ENCODE data around the gene CFDP1. TPM values are rescaled to one million over a fixed set of nuclear protein-coding genes. Genes with fewer than 3 reads are reported as not detected.
"Not testable (repeated sequence)": the region's sequence is repeated elsewhere in the genome, so short reads cannot be mapped to it uniquely, and the experiment has no call there.

Gene CFDP1
- total and polyA plus RNA-seq, 10 donors, result 56.1 to 222 (median 108) TPM

GRCh38 chr16:75471723-75472633 lies 38.7 kb upstream of the CFDP1 start:
- intact Hi-C loops (cut with DNase I; ENCODE audit: low total_unique reads), result loop anchor here (2.0 kb wide), 1 partner anchor 291 kb away; no protein-coding TSS in a partner anchor

GRCh38 chr16:75466760-75467159 lies 33.5 kb upstream of the CFDP1 start:
- no peak for TF ChIP-seq POLR2A (IDR thresholded peaks at IDR 0.05)

More at GRCh38 chr16:75471723-75472633, 38.7 kb upstream of the CFDP1 start:
- H3K9me3 ChIP-seq, result no peaks in the 10 kb centered on the region
- no peaks in the 10 kb centered on the region for H3K27me3 ChIP-seq (replicated peaks in 1 of 7)
- H3K36me3 ChIP-seq, result no peaks in the 10 kb centered on the region
- WGBS, 5 donors, result 14 to 22% (median 18%) methylated on average over 9 to 10 of the region's 10 CpGs
- H3K4me1 ChIP-seq, result peaks cover 0 to 15% (median 0%) of the 10 kb centered on the region in 6 donors
- peak; percentile 71 for DNase-seq
- TF ChIP-seq POLR2AphosphoS5 (IDR thresholded peaks at IDR 0.05), result no peak
- TF ChIP-seq, protein P1, sequence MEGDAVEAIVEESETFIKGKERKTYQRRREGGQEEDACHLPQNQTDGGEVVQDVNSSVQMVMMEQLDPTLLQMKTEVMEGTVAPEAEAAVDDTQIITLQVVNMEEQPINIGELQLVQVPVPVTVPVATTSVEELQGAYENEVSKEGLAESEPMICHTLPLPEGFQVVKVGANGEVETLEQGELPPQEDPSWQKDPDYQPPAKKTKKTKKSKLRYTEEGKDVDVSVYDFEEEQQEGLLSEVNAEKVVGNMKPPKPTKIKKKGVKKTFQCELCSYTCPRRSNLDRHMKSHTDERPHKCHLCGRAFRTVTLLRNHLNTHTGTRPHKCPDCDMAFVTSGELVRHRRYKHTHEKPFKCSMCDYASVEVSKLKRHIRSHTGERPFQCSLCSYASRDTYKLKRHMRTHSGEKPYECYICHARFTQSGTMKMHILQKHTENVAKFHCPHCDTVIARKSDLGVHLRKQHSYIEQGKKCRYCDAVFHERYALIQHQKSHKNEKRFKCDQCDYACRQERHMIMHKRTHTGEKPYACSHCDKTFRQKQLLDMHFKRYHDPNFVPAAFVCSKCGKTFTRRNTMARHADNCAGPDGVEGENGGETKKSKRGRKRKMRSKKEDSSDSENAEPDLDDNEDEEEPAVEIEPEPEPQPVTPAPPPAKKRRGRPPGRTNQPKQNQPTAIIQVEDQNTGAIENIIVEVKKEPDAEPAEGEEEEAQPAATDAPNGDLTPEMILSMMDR (IDR thresholded peaks at IDR 0.05 in 8 of 11, conservative IDR thresholded peaks at IDR 0.05 in 3 of 11), result peak; percentile 34 to 84 (median 70)
- no peak overlapping the region for H3K4me3 ChIP-seq
- no peak overlapping the region for H3K27ac ChIP-seq

DNA sequence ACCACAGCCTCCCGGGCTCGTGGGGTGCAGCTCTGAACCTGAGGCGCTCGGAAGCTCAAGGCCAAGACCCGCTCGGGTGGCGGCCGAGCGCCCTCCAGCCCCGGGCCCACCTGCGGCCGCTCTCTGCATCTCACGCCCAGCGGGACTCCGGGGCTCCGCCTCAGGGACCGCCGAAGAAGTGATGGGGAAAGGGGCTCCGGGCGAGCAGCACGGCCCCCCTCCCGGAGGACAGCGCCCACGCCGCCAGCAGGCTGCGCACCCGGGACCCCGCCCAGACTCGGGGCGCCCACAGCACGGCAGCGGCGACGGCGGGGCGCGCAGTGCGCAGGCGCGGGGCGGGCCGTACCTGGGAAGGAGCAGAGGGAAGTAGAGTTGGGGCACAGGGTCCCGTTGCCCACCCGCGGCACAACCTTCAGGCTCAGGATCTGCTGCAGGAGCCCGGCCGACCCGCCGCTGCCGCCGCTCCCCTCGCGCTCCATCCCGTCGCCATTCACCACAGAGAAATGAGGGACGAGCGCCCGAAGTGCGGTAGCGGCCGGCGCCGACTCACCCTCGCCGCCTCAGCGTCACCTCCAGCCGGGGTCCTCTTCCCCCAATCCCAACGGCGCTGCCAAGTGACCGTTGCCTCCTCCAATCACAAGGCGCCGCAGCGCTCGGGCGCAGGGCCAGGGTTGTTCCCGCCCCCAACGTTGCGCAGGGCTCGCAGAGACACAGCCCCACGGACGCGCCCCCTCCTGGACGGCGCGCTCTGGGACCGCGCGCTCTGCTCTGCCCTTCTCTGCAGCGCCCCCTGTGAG lies 31.0 kb upstream of the CFDP1 start, which contains the start of gene TMEM170A:
TSS of gene TMEM170A (minus strand) at position 568 of the 797 bp plus-strand sequence. CDS start at position 479, 89 bp downstream.
- Histone ChIP-seq H3K27ac (peak within 1 kb of the TSS; percentile 96 to 100 (median 98)), H3K9me3 (no peaks in the 10 kb centered on the region), H3K4me3 (peak within 1 kb of the TSS; percentile 83 to 97 (median 93)), H3K27me3 (replicated peaks in 1 of 7) (no peaks in the 10 kb centered on the region), H3K36me3 (no peaks in the 10 kb centered on the region), H3K4me1 (peaks cover 0 to 63% (median 38%) of the 10 kb centered on the region in 6 donors)
- peak; percentile 100 for DNase-seq
- intact Hi-C loops (cut with DNase I; ENCODE audit: low total_unique reads), result loop anchor here (10.0 kb wide), 2 partner anchors 90 to 160 kb away; partner anchors contain the start of genes ADAT1 and TMEM231
- TF ChIP-seq POLR2A (IDR thresholded peaks at IDR 0.05) (peak; percentile 72 to 88 (median 88)), POLR2AphosphoS5 (IDR thresholded peaks at IDR 0.05) (peak; percentile 99 to 100 (median 99))
- TF ChIP-seq, protein P1 (IDR thresholded peaks at IDR 0.05 in 8 of 11, conservative IDR thresholded peaks at IDR 0.05 in 3 of 11), result peak; percentile 100
- WGBS, 5 donors, result 0 to 1% (median 0%) methylated on average over 56 to 89 of the region's 89 CpGs

More at GRCh38 chr16:75466760-75467159, 33.5 kb upstream of the CFDP1 start:
- no peaks in the 10 kb centered on the region for H3K27me3 ChIP-seq (replicated peaks in 1 of 7)
- H3K4me3 ChIP-seq, result no peak overlapping the region
- 82 to 95% (median 88%) methylated on average over 2 of the region's 2 CpGs for WGBS, 5 donors
- H3K9me3 ChIP-seq, result no peaks in the 10 kb centered on the region
- intact Hi-C loops (cut with DNase I; ENCODE audit: low total_unique reads), result loop anchor here (10.0 kb wide), 2 partner anchors 88 to 158 kb away; partner anchors contain the start of genes ADAT1 and TMEM231
- H3K27ac ChIP-seq, result no peak overlapping the region
- no peak for DNase-seq
- H3K36me3 ChIP-seq, result no peaks in the 10 kb centered on the region
- H3K4me1 ChIP-seq, result peaks cover 0 to 42% (median 24%) of the 10 kb centered on the region in 6 donors

GRCh38 chr16:75463389-75464121 lies 30.3 kb upstream of the CFDP1 start:
- H3K4me3 ChIP-seq, result peak overlapping the region; percentile 83 to 97 (median 93)
- H3K9me3 ChIP-seq; H3K36me3 ChIP-seq; H3K27me3 ChIP-seq (replicated peaks in 1 of 7): not testable (repeated sequence)
- peak overlapping the region; percentile 96 to 100 (median 98) for H3K27ac ChIP-seq
- peaks cover 0 to 61% (median 38%) of the 10 kb centered on the region in 6 donors for H3K4me1 ChIP-seq
- intact Hi-C loops (cut with DNase I; ENCODE audit: low total_unique reads), result loop anchor here (10.0 kb wide), 2 partner anchors 91 to 161 kb away; partner anchors contain the start of genes ADAT1 and TMEM231
- DNase-seq, result peak; percentile 74
- WGBS, 5 donors, result 5 to 7% (median 6%) methylated on average over 25 to 39 of the region's 39 CpGs

Measured in spleen (tissue), 11 donors.